HepG2 (cell line): ENCODE data around the gene PRKACG. TPM values are rescaled to one million over a fixed set of nuclear protein-coding genes. Genes with fewer than 3 reads are reported as not detected.

Source experiments
- ATAC-seq: fragments of 200-7000 bp; cut with Tn5 transposase; 3 replicates; pipeline ENCODE4 v1.9.1; 2020; ENCODE audit warnings: mild to moderate bottlenecking, moderate library complexity
- BruUV-seq: library from RNA; stranded (reverse); fragments of 400-500 nt; replicated peaks from 2 replicates; lab custom pipeline; 2021; lab: Mats Ljungman, UMichigan
- CTCF ChIA-PET: fragments of 300-600 bp; formaldehyde crosslinking; extraction: SDS; loops from one replicate; lab custom pipeline; 2021; ENCODE audit warnings: low total read pairs, inconsistent platforms, low intra/inter-chr PET ratio; lab: Yijun Ruan, JAX
- POLR2A ChIA-PET: fragments of 350-600 bp; sonication (Branson Sonifier 250); formaldehyde crosslinking; loops from one replicate; lab custom pipeline; 2020; ENCODE audit warnings: antibody characterized with exemption, inconsistent platforms; lab: Yijun Ruan, JAX
- DNase-seq: peaks from one replicate; pipeline ENCODE4 v3.0.0-alpha.2; 2015; ENCODE audit warnings: low spot score
- FAIRE-seq: peaks from 3 replicates; lab custom pipeline; 2011; peaks lifted over from hg19 to GRCh38; lab: Jason Lieb, UNC
- H2AFZ ChIP-seq: one replicate; pipeline ENCODE4 v1.6.1; 2011; ENCODE audit warnings: low read length, inconsistent platforms
- H3K27ac ChIP-seq: fragments of 300-600 bp; 3 replicates; pipeline ENCODE4 v1.8.0; 2011; ENCODE audit warnings: mixed run types, mild to moderate bottlenecking, mixed read lengths, low read length, inconsistent platforms; ENCODE audit not compliant: insufficient read depth; ENCODE audit errors: extremely low read length
- H3K27me3 ChIP-seq, 2 experiments: fragments of 200-600 bp in 1 of 2; 2 replicates in 1 of 2; 3 replicates in 1 of 2; pipeline versions ENCODE4 v1.6.0 to v1.8.0; 2011; ENCODE audit warnings: low read length in 2 of 2, mild to moderate bottlenecking in 2 of 2, moderate library complexity in 2 of 2, inconsistent platforms in 1 of 2; ENCODE audit not compliant: insufficient read depth in 2 of 2, control insufficient read depth in 1 of 2
- H3K36me3 ChIP-seq, 2 experiments: fragments of 200-600 bp in 1 of 2; replicated peaks in 1 of 2; 2 replicates in 1 of 2; 3 replicates in 1 of 2; pipeline versions ENCODE4 v1.5.1 to v1.8.0; 2011; ENCODE audit warnings: low read length in 2 of 2, inconsistent platforms in 1 of 2; ENCODE audit not compliant: insufficient read depth in 2 of 2, control insufficient read depth in 1 of 2
- H3K4me1 ChIP-seq: 2 replicates; pipeline ENCODE4 v1.5.1; 2012; ENCODE audit warnings: low read length, inconsistent platforms; ENCODE audit not compliant: insufficient read depth
- H3K4me2 ChIP-seq: 2 replicates; pipeline ENCODE4 v1.6.0; 2011; ENCODE audit warnings: low read depth, low read length, inconsistent platforms
- H3K4me3 ChIP-seq, 3 experiments: fragments of 200-600 bp in 1 of 3; sonication (generic), shearing (Covaris generic) in 1 of 3; replicated peaks in 1 of 3; 2 replicates each; pipeline ENCODE4 v1.5.1; 2011 to 2016; ENCODE audit warnings: low read length in 3 of 3, inconsistent platforms in 2 of 3, low read depth in 2 of 3, mild to moderate bottlenecking in 2 of 3, control low read depth in 1 of 3, mixed read lengths in 1 of 3; ENCODE audit not compliant: insufficient read depth in 1 of 3
- H3K79me2 ChIP-seq: one replicate; pipeline ENCODE4 v1.6.1; 2011; ENCODE audit warnings: low read length, inconsistent platforms; ENCODE audit not compliant: insufficient read depth
- H3K9ac ChIP-seq: 2 replicates; pipeline ENCODE4 v1.6.0; 2011; ENCODE audit warnings: mild to moderate bottlenecking, low read depth, low read length, inconsistent platforms; ENCODE audit not compliant: insufficient read depth
- H3K9me3 ChIP-seq: 2 replicates; pipeline ENCODE4 v1.5.1; 2012; ENCODE audit warnings: mild to moderate bottlenecking, low read length
- H4K20me1 ChIP-seq: 2 replicates; pipeline ENCODE4 v1.6.0; 2011; ENCODE audit warnings: inconsistent platforms, mild to moderate bottlenecking, low read length, moderate library complexity; ENCODE audit not compliant: insufficient read depth
- CEBPG ChIP-seq: IDR thresholded peaks from 2 replicates; pipeline ENCODE4 v1.6.1; 2016
- DNMT3B ChIP-seq: conservative IDR thresholded peaks from 2 replicates; pipeline ENCODE4 v1.6.1; 2016; ENCODE audit warnings: missing biosample characterization, control low read depth
- HIC2 ChIP-seq: sonication (generic); formaldehyde crosslinking; IDR thresholded peaks from 2 replicates; pipeline ENCODE4 v1.9.0; 2022; ENCODE audit warnings: low read depth, missing genetic modification reagents
- HNF4A ChIP-seq: sonication (generic); formaldehyde crosslinking; IDR thresholded peaks from 2 replicates; pipeline ENCODE4 v1.4.0; 2020; ENCODE audit warnings: missing genetic modification reagents
- HNRNPH1 ChIP-seq: fragments of 200-400 bp; formaldehyde crosslinking; optimal IDR thresholded peaks from 2 replicates; pipeline ENCODE3; 2017; ENCODE audit warnings: mild to moderate bottlenecking, low read depth, low read length
- JARID2 ChIP-seq: sonication (generic); formaldehyde crosslinking; IDR thresholded peaks from 2 replicates; pipeline ENCODE4 v1.8.1; 2023; ENCODE audit warnings: missing genetic modification reagents, inconsistent platforms; ENCODE audit not compliant: insufficient replicate concordance
- JDP2 ChIP-seq: sonication (generic); formaldehyde crosslinking; IDR thresholded peaks from 2 replicates; pipeline ENCODE4 v1.8.1; 2022; ENCODE audit warnings: missing genetic modification reagents, borderline replicate concordance
- MAFK ChIP-seq, 2 experiments: IDR thresholded peaks in 1 of 2; conservative IDR thresholded peaks in 1 of 2; 2 replicates each; pipeline ENCODE4 v1.6.1; 2011; ENCODE audit warnings: improper control_type of control experiment in 2 of 2, low read length in 2 of 2
- MAX ChIP-seq: IDR thresholded peaks from 2 replicates; pipeline ENCODE4 v1.6.1; 2012; ENCODE audit warnings: inconsistent platforms
- MAZ ChIP-seq, 2 experiments: sonication (generic) in 1 of 2; formaldehyde crosslinking in 1 of 2; IDR thresholded peaks; 2 replicates each; pipeline versions ENCODE4 v1.5.0 to v1.6.1; 2012 to 2020; ENCODE audit warnings: low read depth in 2 of 2, mild to moderate bottlenecking in 2 of 2, borderline replicate concordance in 1 of 2, improper control_type of control experiment in 1 of 2, low read length in 1 of 2, missing genetic modification reagents in 1 of 2, moderate library complexity in 1 of 2
- MYNN ChIP-seq: sonication (generic); formaldehyde crosslinking; IDR thresholded peaks from 2 replicates; pipeline ENCODE4 v1.4.0; 2020; ENCODE audit warnings: mild to moderate bottlenecking, low read depth, missing genetic modification reagents
- PATZ1 ChIP-seq: sonication (generic); formaldehyde crosslinking; IDR thresholded peaks from 2 replicates; pipeline ENCODE4 v1.4.0; 2020; ENCODE audit warnings: missing genetic modification reagents
- RXRA ChIP-seq: sonication (generic); formaldehyde crosslinking; IDR thresholded peaks from 2 replicates; pipeline ENCODE4 v1.5.1; 2020; ENCODE audit warnings: missing genetic modification reagents
- TRIM24 ChIP-seq: sonication (generic); formaldehyde crosslinking; IDR thresholded peaks from 2 replicates; pipeline ENCODE4 v1.8.0; 2022; ENCODE audit warnings: mild to moderate bottlenecking, missing genetic modification reagents
- WIZ ChIP-seq: sonication (generic); formaldehyde crosslinking; IDR thresholded peaks from 2 replicates; pipeline ENCODE4 v1.5.1; 2020; ENCODE audit warnings: mild to moderate bottlenecking, missing genetic modification reagents
- ZNF33B ChIP-seq: sonication (generic); formaldehyde crosslinking; IDR thresholded peaks from 2 replicates; pipeline ENCODE4 v1.5.1; 2020; ENCODE audit warnings: mild to moderate bottlenecking, missing genetic modification reagents
- ZNF510 ChIP-seq: sonication (generic); formaldehyde crosslinking; IDR thresholded peaks from 2 replicates; pipeline ENCODE4 v1.4.0; 2020; ENCODE audit warnings: low read depth, mild to moderate bottlenecking, missing genetic modification reagents
- ZNF747 ChIP-seq: sonication (generic); formaldehyde crosslinking; IDR thresholded peaks from 2 replicates; pipeline ENCODE4 v1.8.1; 2023; ENCODE audit warnings: missing genetic modification reagents, mild to moderate bottlenecking, borderline replicate concordance
- ZNF770 ChIP-seq: sonication (generic); formaldehyde crosslinking; IDR thresholded peaks from 2 replicates; pipeline ENCODE4 v1.5.0; 2020; ENCODE audit warnings: mild to moderate bottlenecking, missing genetic modification reagents
- ZNF792 ChIP-seq: IDR thresholded peaks from 2 replicates; pipeline ENCODE4 v1.6.1; 2016
- ZNF891 ChIP-seq: sonication (generic); formaldehyde crosslinking; IDR thresholded peaks from 2 replicates; pipeline ENCODE4 v1.5.0; 2020; ENCODE audit warnings: mild to moderate bottlenecking, missing genetic modification reagents
- WGBS: methylation state at CpG from one replicate; pipeline ENCODE4 v1.1.6; 2017; ENCODE audit warnings: low lambda C conversion rate; 5-methylcytosine and 5-hydroxymethylcytosine counted together
- in situ Hi-C: cut with HindIII; loops from 2 replicates; pipeline ENCODE4 v1.10.0; 2017; ENCODE audit warnings: low pct_unique_long_range_greater_than_20kb; ENCODE audit not compliant: extremely low pct_ligation_motif_present
- intact Hi-C: fragments of 100-400 bp; cut with micrococcal nuclease; formaldehyde crosslinking; loops from one replicate; pipeline ENCODE4 v1.10.0; 2022; ENCODE audit not compliant: unreplicated experiment
- polyA plus RNA-seq, 8 experiments: library from polyadenylated mRNA; depleted of rRNA in 3 of 8; stranded (reverse) in 7 of 8; unstranded in 1 of 8; fragments of >200 nt; fragmentation: Illumina TruSeq in 4 of 8; extraction: Trizol in 4 of 8; gene quantifications; 2 replicates each; pipeline versions ENCODE4 v1.2.1 to v1.2.3, GENCODE V29; 2011 to 2016; ENCODE audit warnings: low read depth in 4 of 8, missing spikeins in 1 of 8, mixed read lengths in 1 of 8; ENCODE audit not compliant: insufficient read depth in 1 of 8
- total RNA-seq, 5 experiments: library from RNA; depleted of rRNA; stranded (reverse); fragments of >200 nt; fragmentation: Illumina TruSeq; extraction: Trizol; gene quantifications; 2 replicates each; pipeline ENCODE4 v1.2.3, GENCODE V29; 2016; ENCODE audit warnings: low read depth in 1 of 5

Gene PRKACG
- total and polyA plus RNA-seq, 2 of the 13 experiments (the other 11 are each of a cell fraction or from before 2014, with no cell fraction given) = not detected

GRCh38 chr9:68973619-68974018, 40.3 kb downstream of the PRKACG start:
- no peak for FAIRE-seq
- no peak overlapping the region for H3K4me2 ChIP-seq
- no peaks in the 10 kb centered on the region for H3K27me3 ChIP-seq
- no peak overlapping the region for H3K4me3 ChIP-seq
- peaks cover 50% of the 10 kb centered on the region for H3K4me1 ChIP-seq
- intact Hi-C loops (no loop called here), in situ Hi-C loops (no loop called here)
- H3K36me3 ChIP-seq = no peaks in the 10 kb centered on the region
- POLR2A ChIA-PET = no interaction called here
- CTCF ChIA-PET = no interaction called here
- no peak overlapping the region for H3K27ac ChIP-seq
- no peaks in the 10 kb centered on the region for H4K20me1 ChIP-seq
- peak; percentile 53; the same call in 2 of the 3 replicates for ATAC-seq
- no peaks in the 10 kb centered on the region for H3K79me2 ChIP-seq
- no peak overlapping the region for H3K9ac ChIP-seq
- no peak for DNase-seq
- 73% methylated on average over 3 of the region's 3 CpGs for WGBS
- H3K9me3 ChIP-seq = no peaks in the 10 kb centered on the region
- H2AFZ ChIP-seq = no peak overlapping the region
- BruUV-seq = no TSS peak
- TF ChIP-seq DNMT3B (CRISPR knock-in tag) (no peak), MYNN (CRISPR knock-in tag) (no peak), HNF4A (peak; percentile 33; the same call in 1 of the 2 replicates), JDP2 (CRISPR knock-in tag) (no peak), WIZ (CRISPR knock-in tag) (no peak), ZNF510 (CRISPR knock-in tag) (no peak), HNRNPH1 (no peak), ZNF891 (no peak), HIC2 (CRISPR knock-in tag) (no peak), TRIM24 (CRISPR knock-in tag) (no peak), ZNF770 (CRISPR knock-in tag) (0 out of 2 replicates have a peak, but pooled peaks have one; percentile 24), MAX (no peak), ZNF33B (no peak), MAFK (conservative IDR thresholded peaks at IDR 0.05 in 1 of 2, IDR thresholded peaks at IDR 0.05 in 1 of 2; ENCODE audit: low read length in 2 of 2) (no peak), CEBPG (peak; percentile 19; the same call in 1 of the 2 replicates), MAZ (IDR thresholded peaks at IDR 0.05; ENCODE audit: borderline replicate concordance, low read depth, low read length) (no peak), MAZ (CRISPR knock-in tag; IDR thresholded peaks at IDR 0.05; ENCODE audit: low read depth) (no peak), RXRA (CRISPR knock-in tag) (peak; percentile 41; the same call in 1 of the 2 replicates), JARID2 (CRISPR knock-in tag) (no peak), ZNF747 (no peak), ZNF792 (CRISPR knock-in tag) (no peak), PATZ1 (CRISPR knock-in tag) (peak; percentile 62; the same call in 1 of the 2 replicates)
